C4-2B (cell line): ENCODE measurements around the gene SLC25A23.
A peak's percentile ranks its signal among the peaks of the same experiment; 100 is the strongest.

ENCODE experiments used
- H3K27ac ChIP-seq: fragments of 450-650 bp; 2 replicates; pipeline ENCODE4 v1.5.1; 2017
- ZFX ChIP-seq: fragments of 450-650 bp; IDR thresholded peaks from 2 replicates; pipeline ENCODE4 v1.6.1; 2017
- TF ChIP-seq, protein P1 (sequence below): fragments of 450-650 bp; conservative IDR thresholded peaks from 2 replicates; pipeline ENCODE4 v1.5.1; 2017; ENCODE audit warnings: mild to moderate bottlenecking

The SLC25A23 gene

DNA sequence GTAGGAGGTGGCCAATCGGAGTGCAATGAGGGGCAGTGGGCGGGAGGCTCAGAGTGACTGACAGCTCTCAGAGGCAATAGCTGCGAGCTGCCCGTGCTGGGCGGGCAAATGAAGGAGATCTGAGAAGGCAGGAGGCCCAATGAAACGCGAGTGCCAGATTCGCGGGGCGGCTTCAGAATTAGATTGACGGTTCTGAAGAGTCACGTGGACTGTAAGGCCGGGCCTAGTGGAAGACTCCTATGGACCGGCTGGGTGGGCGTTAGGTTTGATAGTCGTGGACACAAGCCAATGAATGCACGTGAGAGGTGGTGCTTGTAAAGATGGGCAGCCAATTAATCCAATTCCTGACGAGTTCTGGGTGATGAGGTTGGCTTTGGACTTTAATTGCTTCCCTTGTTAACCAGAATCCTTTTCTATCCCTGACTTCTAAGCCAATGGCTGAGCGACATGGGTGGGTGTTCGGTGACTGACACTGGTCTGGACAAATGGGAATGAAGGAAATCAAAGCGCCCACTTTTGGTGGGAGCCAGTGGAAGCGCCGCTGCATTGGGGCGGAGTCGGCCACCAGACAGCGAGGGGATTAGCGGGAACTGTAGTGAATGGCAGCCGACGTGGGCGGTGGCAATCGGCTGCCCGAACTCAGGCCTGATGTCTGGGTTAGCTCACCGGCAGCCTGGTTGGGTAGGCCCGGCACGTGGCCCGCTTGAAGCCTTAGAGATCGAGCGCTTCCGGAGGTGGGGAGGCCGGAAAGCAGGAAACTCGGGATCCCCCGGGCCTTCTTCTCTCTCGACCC, 34.5 kb downstream of the SLC25A23 start:
- H3K27ac ChIP-seq: peak overlapping the region; percentile 88
- TF ChIP-seq, protein P1, sequence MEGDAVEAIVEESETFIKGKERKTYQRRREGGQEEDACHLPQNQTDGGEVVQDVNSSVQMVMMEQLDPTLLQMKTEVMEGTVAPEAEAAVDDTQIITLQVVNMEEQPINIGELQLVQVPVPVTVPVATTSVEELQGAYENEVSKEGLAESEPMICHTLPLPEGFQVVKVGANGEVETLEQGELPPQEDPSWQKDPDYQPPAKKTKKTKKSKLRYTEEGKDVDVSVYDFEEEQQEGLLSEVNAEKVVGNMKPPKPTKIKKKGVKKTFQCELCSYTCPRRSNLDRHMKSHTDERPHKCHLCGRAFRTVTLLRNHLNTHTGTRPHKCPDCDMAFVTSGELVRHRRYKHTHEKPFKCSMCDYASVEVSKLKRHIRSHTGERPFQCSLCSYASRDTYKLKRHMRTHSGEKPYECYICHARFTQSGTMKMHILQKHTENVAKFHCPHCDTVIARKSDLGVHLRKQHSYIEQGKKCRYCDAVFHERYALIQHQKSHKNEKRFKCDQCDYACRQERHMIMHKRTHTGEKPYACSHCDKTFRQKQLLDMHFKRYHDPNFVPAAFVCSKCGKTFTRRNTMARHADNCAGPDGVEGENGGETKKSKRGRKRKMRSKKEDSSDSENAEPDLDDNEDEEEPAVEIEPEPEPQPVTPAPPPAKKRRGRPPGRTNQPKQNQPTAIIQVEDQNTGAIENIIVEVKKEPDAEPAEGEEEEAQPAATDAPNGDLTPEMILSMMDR: no peak
- peak; percentile 76; the same call in 1 of the 2 replicates for TF ChIP-seq ZFX

DNA sequence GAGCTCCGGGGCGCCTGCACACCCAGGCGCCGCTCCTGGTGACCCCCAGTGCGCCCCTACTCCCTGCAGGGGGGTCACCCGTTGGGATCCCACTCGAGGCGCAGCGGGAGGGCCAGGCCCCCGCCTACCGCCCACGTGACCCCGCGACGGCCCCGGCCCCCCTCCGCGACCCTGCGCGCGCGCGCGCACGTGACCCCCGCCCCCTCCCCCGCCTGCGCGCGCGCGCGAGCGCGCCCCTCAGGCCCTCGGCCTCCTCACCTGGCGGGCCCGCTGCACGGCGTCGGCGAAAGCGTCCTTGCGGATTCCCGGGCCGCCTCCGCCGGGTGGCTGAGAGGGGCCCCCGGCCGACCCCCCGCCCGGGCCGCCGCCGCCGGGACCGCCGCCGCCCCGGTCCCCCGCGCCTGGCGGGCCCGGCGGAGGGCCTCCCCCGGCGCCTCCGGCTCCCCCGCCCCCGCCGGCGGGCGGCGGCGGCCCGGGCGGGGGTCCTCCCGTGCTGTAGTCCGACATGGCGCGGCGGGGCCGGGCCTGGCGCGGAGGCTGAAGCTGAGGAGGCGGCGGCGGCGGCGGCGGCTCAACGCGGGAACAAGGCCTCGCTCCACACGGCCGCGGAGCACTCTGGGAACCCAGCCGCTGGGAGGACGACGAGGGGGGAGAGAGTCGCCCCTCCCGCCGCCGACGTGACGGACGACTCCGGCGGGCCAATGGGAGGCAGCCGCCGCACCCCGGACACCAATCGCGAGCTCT, 35.2 kb downstream of the SLC25A23 start, which contains the start of gene KHSRP:
KHSRP (minus strand) TSS at position 617 of the 744 bp plus-strand sequence; CDS start at position 507, 110 bp downstream.
- TF ChIP-seq, protein P1: no peak
- TF ChIP-seq ZFX: peak; percentile 87; the same call in 1 of the 2 replicates
- peak within 1 kb of the TSS; percentile 88 for H3K27ac ChIP-seq

- TF ChIP-seq, protein P1: no peak
- no peak for TF ChIP-seq ZFX
- H3K27ac ChIP-seq: peak overlapping the region; percentile 88
Observed at GRCh38 chr19:6423499-6424194, 35.9 kb downstream of the SLC25A23 start.

DNA sequence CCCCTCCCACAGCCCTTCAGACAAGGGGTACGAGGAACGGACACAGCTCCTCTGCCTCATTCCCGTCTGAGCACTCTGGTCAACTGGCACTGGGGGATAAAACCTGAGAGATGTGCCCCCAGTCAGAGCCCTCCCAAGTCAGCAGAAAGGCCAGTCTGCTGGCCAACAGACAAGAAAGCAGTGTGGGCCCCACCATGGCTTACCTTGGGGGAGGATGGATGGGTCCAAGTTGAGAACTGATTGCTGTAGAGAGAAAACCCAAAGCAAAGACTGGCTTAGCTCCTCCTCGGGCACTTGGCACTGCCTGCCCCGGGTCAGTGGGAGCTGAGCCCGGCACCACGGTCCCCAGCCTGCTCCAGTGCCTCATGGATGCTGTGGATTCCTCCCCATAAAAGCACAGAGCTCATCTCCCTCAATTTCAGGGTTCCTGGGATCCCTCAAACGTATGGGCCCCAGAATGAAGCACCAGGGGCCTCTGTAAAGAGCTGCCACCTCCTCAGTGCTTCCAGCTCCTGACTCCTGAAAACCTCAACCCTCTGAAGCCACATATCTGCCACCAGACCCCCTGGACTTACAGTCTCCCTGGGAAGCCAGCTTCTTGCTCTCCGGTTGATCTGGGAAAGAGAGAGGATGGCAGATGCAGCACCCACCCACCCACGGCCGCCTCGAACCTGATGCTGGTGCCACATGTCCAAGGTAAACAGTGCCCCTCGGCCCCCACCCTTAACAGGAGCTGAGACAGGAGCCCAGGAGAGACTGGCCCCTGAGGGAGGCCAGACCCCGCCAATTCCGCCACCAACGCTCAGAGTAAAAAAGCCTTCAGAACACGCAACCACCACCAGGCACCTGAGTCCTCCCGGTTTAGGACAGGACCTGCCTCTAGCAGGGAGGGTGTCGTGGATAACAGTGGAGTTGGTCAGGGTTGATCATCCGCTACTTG, 38.2 kb downstream of the SLC25A23 start:
- no peak overlapping the region for H3K27ac ChIP-seq
- TF ChIP-seq, protein P1: no peak
- no peak for TF ChIP-seq ZFX

- TF ChIP-seq ZFX: no peak
- TF ChIP-seq, protein P1: no peak
- H3K27ac ChIP-seq: no peak overlapping the region
Observed at GRCh38 chr19:6418562-6418932, 41.0 kb downstream of the SLC25A23 start.

- TF ChIP-seq, protein P1: no peak; the same call in 1 of the 2 replicates
- no peak for TF ChIP-seq ZFX
- H3K27ac ChIP-seq: no peak overlapping the region
Observed at GRCh38 chr19:6417713-6418561, 41.7 kb downstream of the SLC25A23 start.
